GM19324 (cell line): Measurements from ENCODE around the gene DNLZ.
"Not testable (repeated sequence)": the region's sequence is repeated elsewhere in the genome, so short reads cannot be mapped to it uniquely, and the experiment has no call there.

ENCODE experiments used
- ATAC-seq: cut with Tn5 transposase; IDR thresholded peaks from one replicate; pipeline ENCODE4 v1.9.1; 2021; ENCODE audit warnings: mild to moderate bottlenecking, moderate library complexity; ENCODE audit not compliant: unreplicated experiment, low FRiP score

DNLZ gene

DNA sequence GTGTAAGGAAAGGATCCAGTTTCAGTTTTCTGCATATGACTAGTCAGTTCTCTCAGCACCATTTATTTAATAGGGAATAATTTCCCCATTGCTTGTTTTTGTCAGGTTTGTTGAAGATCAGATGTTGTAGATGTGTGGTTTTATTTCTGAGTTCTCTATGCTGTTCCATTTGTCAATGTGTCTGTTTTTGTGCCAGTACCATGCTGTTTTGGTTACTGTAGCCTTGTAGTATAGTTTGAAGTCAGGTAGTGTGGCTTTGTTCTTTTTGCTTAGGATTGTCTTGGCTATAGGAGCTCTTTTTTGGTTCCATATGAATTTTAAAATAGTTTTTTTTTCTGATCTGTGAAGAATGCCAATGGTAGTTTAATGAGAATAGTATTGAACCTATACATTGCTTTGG, 42.6 kb downstream of the DNLZ start:
- not testable (repeated sequence) for ATAC-seq

DNA sequence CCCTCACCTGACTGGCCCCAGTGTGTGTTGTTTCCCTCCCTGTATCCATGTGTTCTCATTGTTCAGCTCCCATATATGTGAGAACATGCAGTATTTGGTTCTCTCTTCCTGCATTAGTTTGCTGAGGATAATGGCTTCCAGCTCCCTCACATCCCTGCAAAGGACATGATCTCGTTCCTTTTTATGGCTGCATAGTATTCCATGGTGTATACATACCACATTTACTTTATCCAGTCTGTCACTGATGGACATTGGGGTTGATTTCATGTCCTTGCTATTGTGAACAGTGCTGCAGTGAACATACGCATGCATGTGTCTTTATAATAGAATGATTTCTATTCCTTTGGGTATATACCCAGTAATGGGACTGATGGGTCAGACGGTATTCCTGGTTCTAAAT, 43.6 kb downstream of the DNLZ start:
- ATAC-seq: not testable (repeated sequence)

DNA sequence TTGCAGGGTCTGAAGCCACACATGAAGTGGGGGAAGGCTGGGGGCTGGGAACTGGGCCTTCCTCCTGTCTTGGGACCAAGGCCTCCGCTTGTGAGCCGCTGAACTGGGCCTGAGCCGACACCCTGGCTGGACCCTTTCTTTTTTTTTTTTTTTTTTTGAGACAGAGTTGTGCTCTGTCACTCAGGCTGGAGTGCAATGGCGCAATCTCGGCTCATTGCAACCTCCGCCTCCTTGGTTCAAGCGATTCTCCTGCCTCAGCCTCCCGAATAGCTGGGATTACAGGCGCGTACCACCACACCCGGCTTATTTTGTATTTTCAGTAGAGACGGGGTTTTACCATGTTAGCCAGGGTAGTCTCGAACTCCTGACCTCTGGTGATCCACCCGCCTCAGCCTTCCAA, 44.3 kb downstream of the DNLZ start:
- ATAC-seq: not testable (repeated sequence)

DNA sequence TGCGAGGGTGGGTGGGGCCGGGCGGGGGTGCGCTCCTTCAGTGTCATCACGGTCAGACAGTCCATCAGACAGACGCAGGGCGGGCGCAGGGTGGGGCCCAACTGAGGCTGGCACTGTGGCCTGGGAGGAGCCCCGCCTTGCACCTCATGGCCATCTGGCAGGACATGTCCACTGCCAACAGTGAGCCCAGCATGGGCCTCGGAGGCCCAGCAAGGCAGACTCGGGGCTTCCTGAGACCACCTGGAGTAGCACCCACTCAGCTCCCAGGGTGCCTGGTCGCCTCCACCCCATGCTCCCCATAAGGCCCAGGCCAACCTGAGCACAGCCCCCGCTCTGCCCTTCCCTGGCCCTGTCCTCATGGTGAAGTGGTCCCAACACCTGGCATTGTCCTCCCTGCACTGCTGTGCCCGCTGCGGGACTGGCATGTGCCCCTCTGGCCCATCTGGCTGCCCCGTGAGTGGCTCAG, 44.7 kb downstream of the DNLZ start:
- ATAC-seq: no peak

DNA sequence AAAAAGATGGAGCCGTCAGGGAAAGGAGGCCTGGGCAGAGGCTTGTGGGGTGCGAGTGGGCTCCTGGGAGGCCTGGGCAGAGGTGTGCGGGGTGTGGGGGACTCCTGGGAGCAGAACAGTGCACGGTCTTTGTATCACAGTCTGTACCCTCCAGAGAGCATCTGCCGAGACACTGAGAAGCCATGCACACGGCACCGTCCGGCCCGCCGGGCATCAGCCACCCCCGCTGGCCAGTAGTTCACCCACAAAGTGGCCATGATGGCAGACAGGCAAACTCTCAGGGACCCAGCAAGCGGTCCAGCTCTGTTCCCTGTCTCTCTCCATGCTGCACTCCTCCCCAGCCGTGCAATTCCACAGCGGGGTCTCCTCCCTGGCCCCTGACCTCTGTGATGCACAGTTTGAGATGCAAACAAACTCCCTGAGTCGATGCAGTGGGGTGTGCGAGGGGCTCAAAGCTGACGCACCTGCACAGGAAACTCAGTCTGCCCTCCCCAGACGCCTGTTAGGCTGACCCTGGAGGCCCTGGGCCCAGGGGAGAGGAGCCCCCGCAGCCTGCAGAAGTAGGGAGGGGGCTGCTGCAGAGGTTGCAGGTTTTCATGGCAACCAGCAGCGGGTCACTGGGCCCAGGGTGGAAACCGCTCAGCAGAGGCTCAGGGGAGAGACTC, 45.3 kb downstream of the DNLZ start:
- no peak for ATAC-seq

DNA sequence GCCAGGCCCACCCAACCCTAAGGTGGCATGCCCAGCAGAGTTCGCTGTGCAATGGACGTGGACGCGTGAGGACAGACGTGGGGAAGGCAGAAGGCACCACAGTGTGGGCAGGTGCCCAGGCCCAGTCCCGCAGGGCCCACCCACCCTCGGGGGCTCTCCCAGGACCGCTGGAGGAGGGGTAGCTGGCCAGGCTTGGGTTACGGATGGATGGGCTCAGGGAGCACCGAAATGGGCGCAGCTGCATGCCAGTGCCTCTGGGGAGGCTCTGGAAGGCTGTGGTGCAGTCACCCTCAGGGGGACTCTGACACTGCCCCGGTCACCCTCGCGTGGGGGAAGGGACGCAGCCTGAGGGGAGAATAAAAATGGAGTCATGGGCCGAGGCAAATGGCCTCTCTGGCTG, 45.8 kb downstream of the DNLZ start:
- no peak for ATAC-seq

DNA sequence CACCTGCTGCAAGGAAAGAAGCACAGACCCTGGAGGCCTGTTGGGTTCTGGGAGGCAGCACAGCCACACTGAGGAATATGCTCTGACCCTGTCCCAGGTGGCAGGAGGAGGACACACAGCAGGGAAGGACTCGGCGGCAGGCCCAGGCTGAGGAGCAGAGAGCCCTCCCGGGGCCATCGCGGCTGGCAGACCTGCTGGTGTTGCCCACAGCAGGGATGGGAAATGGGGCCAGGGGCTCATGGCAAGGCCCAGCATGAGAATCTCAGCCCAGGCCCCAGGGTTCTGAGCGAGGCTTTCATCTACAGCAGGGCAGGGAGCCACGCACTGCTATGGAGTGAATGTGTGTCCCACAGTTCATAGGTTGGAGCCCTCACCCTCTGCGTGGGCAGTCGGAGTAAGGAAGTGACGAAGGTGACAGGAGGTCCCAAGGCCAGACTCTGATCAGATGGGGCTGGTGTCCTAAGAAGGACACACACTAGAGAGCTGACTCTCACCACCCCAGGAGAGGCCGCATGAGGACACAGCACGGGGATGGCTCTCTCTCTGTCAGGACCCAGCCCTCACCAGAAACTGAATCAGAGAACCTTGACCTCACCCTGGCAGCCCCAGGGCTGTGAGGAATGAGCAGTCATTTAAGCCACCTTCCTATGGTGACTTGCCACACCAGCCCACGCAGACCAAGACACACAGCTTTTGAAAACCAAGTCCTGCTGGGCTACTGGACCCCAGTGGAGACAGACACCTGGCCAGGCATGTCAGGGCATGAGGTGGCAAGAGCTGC, 46.5 kb downstream of the DNLZ start:
- ATAC-seq: no peak

DNA sequence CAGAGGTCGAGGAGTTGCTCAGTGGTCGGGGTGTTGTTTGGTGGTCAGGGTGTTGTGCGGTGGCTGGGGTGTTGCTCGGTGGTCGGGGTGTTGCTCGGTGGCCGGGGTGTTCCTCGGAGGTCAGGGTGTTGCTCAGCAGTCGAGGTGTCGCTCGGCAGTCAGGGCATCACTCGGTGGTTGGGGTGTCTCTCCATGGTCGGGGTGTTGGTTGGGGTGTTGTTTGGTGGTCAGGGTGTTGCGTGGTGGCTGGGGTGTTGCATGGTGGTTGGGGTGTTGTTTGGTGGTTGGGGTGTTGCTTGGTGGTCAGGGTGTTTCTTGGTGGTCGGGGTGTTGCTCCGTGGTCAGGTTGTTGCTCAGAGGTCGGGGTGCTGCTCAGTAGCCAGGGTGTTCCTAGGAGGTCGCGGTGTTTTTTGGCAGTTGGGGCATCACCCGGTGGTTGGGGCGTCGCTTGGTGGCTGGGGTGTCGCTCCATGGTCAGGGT, 47.2 kb downstream of the DNLZ start:
- ATAC-seq: no peak

DNA sequence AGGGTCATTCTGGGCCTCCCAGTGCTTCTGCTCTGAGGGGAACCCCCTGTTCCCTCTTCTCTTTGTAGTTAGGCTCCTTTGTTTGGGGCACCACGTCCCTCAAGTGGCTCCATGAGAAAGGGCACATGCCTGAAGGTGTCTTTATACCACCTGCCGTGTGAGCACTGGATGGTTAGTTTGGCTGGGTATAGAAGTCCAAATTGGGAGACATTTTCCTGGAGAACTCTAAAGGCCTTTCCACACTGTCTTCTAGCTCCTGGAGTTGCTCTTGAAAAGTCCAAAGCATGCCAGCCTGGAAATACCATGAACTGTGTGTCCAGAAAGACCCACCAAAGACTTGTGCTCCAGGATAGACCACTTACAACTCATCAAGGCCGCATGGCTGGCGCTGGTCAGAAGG, 48.6 kb downstream of the DNLZ start:
- no peak for ATAC-seq

DNA sequence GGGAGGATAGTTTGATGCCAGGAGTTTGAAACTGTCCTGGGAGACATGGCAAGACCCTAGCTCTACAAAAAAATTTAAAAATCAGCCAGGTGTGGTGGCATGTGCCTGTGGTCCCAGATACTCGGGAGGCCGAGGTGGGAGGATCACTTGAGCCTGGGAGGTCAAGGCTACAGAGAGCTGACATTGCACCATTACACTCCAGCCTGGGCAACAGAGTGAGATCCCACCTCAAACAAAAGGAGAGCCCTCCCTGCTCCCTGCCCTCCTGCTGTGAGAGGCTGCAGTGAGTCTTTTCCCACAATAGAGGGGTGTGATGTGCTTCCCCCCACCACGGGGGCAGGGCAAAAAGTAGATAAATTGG, 49.5 kb downstream of the DNLZ start:
- no peak for ATAC-seq

DNA sequence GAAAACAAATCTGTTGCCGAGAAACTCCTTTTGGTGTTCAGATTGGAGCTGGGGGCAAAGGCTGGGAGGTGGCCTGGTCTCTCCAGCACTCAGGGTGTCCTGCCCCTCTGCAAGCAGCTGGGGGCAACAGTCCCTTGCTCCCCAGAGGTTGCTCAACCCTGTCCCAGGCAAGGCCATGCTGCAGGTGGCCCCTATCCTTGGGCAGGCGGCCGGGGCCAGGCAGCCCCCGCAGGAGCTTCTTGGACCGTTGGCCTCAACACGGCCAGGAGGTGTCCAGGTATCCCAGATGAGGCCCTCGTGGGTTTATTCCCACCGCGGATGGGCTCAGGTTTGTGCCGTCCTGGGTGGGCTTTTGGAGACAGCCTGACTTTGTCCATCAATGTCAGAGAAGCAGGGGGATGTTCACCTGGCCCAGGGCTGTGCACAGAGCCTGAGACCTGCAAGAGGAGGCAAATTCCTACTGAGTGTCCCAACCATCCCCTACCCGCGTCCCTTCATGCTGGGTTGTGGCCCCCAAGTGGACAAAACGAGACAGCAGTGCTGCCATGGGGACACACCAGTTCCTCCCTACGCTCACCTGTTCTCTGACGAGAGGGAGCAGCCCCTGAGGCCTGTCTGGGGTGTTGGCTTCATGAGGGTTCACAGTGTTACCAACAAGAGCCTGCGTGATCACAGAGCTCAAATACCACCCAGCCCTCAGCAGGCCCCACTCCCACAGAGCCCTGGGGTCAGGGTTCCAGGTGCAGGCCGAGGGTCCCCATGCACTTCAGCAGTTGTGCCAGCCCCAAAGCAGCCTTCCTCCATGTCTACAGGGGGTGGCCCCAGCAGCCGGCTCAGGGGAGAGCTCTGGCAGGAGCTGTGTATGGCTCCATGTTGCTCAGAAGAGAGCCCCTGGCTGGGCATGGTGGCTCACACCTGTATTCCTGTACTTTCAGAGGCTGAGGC, 50.2 kb downstream of the DNLZ start:
- no peak for ATAC-seq

DNA sequence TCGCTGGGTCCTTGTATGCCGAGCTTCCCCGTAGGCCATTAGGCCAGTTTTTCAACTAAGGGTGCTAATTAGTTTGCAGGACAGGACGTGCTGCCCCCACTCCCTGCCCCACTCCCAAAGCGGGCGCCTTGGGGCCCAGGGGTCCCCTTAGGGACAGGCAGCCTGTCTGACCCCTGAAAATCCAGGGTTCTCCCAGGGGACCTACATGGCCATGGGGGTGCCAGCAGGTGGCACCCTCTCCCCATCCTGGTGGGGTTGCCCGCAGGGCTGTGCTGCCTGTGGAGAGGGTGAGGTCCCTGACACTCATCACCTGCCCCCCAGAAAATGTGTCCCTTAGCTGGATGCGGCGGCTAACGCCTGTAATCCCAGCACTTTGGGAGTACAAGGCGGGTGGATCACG, 51.1 kb downstream of the DNLZ start:
- ATAC-seq: no peak

DNA sequence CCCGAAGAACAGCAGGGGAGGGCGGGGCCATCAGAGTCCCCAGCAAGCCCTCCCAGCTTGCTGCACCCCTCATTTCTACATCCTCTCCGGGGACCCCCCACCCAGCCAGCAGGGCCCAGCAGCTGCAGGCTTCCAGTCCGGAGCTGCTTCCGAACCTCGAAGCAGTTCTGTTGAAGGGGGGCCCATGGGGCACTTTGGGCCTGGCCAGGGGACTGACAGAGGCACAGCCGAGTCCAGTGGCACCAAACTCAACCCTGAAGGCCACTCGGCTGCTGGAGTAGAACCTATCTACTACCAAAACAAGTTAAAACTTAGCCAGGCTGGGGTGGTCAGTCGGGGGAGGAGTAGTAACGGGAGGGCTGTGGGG, 51.6 kb downstream of the DNLZ start:
- ATAC-seq: no peak

DNA sequence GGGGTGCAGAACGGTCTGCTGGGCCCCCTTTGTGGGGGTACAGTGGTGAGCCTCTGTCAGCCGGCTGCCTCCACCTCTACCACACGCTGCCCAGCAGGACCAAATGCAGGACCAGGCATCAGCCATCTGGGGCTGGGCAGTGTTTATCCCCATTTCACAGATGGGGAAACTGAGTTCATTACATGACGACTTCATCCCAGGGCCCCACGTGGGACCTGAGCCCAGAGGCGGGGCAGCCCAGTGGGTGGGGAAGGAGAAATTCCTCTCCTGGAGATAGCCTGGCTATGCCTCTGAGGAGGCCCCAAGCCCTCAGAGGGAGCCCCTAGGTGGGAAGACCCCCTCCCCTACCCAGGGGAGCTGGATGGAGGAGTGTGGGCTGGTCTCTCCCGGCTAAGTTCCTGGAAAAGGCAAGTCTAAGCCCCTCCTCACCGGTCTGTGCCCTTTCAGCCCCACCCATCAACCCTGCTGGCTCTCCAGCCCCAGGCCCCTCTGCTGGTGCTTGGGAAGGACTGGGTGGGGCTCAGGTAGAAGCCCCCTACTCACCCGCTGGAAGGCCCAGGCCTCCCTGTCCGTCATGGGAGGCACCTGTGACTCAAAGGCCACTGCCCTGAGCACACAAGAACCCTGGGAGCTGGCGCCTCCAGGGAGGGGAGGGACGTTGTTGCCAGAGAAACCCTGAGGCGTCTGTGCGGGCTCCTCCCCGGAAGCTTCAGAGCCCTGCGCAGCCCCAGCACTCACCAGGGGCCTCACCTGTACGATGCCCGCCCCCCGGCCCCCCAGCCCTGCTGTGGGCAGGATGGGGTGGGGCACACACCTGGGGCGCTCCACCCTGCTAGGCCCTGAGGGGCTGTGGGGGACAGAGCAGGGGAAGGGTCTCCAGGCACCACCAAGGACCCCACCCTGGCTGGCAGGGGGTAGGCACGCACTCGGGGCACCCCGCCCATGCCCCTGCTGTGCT, 52.2 kb downstream of the DNLZ start:
- no peak for ATAC-seq

DNA sequence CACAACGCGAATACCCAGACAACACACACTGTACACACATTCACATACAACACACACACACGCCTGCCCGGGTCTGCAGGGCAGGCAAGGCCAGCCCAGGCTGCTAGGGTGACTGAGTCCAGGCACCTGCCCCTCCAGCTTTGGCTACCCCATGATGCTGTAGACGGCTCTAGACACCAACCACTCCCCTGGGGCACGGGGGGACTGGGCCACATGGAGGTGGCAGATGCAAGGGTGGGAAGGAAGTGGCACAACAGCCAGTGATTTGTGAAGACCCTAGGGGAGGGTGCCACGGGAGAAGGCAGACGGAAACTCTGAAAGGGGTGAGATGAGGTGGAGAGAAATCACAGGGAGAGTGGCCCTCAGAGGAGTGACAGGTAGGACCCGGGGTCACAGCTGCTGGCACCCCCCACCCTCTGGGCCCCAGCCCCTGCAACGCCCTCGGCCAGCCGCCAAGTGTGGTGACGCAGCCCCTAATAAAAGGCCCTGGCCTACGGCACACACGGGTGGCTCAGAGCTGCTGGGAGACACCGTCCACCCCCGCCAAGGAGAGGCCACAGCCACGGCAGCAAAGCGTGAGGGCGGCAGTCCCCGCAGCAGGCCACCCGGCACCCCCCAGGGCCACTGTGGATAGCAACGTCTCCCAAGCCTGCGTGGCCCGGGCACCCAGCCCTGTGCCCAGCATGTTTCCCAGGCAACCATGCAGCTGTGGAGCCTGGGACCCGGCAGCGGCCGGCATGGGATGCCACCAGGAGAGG, 53.1 kb downstream of the DNLZ start:
- no peak for ATAC-seq

DNA sequence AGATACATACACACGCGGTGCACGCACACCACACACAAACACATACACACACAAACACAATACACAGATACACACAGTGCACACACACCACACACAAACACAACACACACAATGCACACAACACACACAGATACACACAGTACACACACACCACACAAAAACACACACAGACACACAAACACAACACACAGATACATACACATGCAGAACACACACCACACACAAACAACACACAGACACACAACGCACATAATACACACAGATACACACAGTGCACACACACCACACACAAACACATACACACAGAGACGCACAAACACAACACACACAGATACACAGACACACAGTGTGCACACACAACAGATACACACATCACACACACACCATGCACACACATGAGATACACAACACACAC, 53.7 kb downstream of the DNLZ start:
- ATAC-seq: no peak
